GM12875 (cell line): Measurements from ENCODE around the gene VRK2.
"Not testable (repeated sequence)": the region's sequence is repeated elsewhere in the genome, so short reads cannot be mapped to it uniquely, and the experiment has no call there.

ENCODE experiments used
- H3K4me3 ChIP-seq: one replicate; pipeline ENCODE4 v1.5.1; 2011; ENCODE audit warnings: low read depth, low read length, control low read depth
- TF ChIP-seq, protein P1 (sequence below): IDR thresholded peaks from 2 replicates; pipeline ENCODE4 v1.5.1; 2011; ENCODE audit warnings: low read depth, mild to moderate bottlenecking, control low read depth, inconsistent platforms, low read length, moderate library complexity, borderline replicate concordance; ENCODE audit not compliant: insufficient read depth

VRK2 gene

GRCh38 chr2:58137856-58138255, 91.2 kb downstream of the VRK2 start:
- TF ChIP-seq, protein P1, sequence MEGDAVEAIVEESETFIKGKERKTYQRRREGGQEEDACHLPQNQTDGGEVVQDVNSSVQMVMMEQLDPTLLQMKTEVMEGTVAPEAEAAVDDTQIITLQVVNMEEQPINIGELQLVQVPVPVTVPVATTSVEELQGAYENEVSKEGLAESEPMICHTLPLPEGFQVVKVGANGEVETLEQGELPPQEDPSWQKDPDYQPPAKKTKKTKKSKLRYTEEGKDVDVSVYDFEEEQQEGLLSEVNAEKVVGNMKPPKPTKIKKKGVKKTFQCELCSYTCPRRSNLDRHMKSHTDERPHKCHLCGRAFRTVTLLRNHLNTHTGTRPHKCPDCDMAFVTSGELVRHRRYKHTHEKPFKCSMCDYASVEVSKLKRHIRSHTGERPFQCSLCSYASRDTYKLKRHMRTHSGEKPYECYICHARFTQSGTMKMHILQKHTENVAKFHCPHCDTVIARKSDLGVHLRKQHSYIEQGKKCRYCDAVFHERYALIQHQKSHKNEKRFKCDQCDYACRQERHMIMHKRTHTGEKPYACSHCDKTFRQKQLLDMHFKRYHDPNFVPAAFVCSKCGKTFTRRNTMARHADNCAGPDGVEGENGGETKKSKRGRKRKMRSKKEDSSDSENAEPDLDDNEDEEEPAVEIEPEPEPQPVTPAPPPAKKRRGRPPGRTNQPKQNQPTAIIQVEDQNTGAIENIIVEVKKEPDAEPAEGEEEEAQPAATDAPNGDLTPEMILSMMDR = no peak
- no peak overlapping the region for H3K4me3 ChIP-seq

DNA sequence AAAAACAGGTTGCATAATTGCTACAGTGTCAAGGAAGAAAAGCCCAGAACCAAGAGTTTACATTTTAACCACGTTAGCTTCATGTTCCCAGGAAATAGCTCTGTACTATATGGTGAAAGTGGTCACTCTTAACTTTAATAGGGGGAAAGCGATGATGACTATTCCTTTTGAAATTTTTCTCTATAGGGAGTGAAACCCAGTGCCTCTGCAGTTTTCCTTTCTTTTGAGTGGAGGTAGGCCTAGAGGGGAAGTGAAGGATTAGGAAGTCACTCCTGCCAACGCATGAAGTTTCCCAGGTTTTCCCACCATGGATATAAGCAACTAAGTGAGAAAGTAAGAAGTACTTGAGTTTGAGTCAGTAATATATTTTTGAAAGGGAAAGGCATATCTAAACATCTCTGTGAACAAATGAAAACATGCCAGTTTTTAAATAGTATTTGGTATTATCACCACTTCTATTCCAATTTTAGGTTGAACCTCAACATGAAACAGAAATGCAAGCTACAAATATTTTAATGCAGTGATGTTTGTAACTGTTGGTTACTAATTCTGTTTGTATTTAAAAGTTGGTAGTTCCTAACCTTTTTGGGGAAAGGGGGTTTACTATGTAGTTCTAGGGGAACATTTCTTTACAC, 91.9 kb downstream of the VRK2 start:
- H3K4me3 ChIP-seq = no peak overlapping the region
- TF ChIP-seq, protein P1 = no peak

DNA sequence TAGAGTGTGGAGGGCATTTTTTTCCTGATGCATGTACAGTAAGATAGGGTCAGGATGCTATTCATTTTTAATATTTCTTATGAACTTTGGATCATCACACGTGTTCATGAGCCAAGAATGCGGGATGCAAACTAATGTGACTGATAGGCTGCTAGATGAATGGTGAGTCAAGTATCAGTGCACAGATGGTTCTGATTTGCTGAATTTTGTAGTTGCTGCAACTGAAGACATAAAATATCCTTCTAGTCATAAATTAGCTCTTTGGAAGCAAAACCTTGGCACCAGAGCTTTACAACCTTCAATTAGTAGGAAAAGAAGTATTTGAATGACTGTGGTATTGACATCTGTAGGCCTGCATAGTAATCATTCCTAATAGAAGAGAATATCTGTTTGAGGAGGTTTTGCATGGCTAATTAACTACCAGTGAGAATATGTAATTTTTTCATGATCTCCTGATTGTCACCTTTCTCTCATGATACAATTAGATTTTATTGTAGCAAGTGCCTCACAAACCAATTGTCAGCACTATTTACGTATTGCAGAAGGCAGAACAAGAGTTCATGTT, 94.0 kb downstream of the VRK2 start:
- no peak overlapping the region for H3K4me3 ChIP-seq
- TF ChIP-seq, protein P1 = no peak

GRCh38 chr2:58145769-58146168, 99.2 kb downstream of the VRK2 start:
- H3K4me3 ChIP-seq = not testable (repeated sequence)

- TF ChIP-seq, protein P1 = no peak
Measured at GRCh38 chr2:58146707-58147106, 100.1 kb downstream of the VRK2 start.

GRCh38 chr2:58155160-58155778, 108.7 kb downstream of the VRK2 start:
- TF ChIP-seq, protein P1 = no peak
- H3K4me3 ChIP-seq = no peak overlapping the region

More at GRCh38 chr2:58146707-58147106, 100.1 kb downstream of the VRK2 start:
- H3K4me3 ChIP-seq = no peak overlapping the region

DNA sequence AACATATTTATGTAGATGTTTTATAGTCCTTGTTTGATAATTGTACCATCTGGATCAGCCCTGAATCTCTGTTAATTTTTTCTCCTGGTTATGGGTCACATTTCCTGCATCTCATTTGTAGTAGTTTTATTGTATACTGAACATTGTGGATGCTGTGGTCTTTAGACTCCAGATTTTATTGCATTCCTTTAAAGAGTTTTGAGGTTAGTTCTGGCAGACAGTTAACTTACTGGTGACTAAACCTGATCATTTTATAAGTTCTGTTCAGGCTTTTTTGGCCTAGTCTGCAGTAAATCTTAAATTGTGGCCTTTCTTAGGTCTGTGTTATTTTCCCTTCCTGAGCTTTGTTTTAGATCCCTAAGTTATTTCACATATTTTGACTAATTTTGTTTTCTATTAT, 110.2 kb downstream of the VRK2 start:
- TF ChIP-seq, protein P1 = no peak
- H3K4me3 ChIP-seq = no peak overlapping the region
